Naive thymus-derived CD4-positive, alpha-beta T cell (primary cell): ENCODE data around the gene ZNF135. TPM values are rescaled to one million over a fixed set of nuclear protein-coding genes. Genes with fewer than 3 reads are reported as not detected.

Source experiments
- ATAC-seq: fragments of 150-1000 bp; cut with Tn5 transposase; 2 replicates; pipeline ENCODE4 v1.10.0; 2021; ENCODE audit warnings: mild to moderate bottlenecking, moderate library complexity
- CTCF ChIA-PET: fragments of 350-600 bp; sonication (Branson Sonifier 250); formaldehyde crosslinking; loops from one replicate; lab custom pipeline; 2021; ENCODE audit warnings: antibody characterized with exemption; lab: Charles Lee
- POLR2A ChIA-PET: fragments of 350-600 bp; sonication (Branson Sonifier 250); formaldehyde crosslinking; loops from one replicate; lab custom pipeline; 2021; ENCODE audit warnings: antibody characterized with exemption, inconsistent platforms; lab: Charles Lee
- DNase-seq, 9 donors: peaks; one replicate each; pipeline versions ENCODE4 v3.0.0 to v3.0.0-alpha.2; 2020 to 2022; ENCODE audit warnings: mixed read lengths in 1 of 9
- H3K27ac ChIP-seq: one replicate; pipeline ENCODE4 v1.7.0; 2013; ENCODE audit warnings: mild to moderate bottlenecking, low read depth, low read length, moderate library complexity
- H3K27me3 ChIP-seq, 2 donors: one replicate each; pipeline ENCODE4 v1.7.0; 2013; ENCODE audit warnings: low read length in 2 of 2, mild to moderate bottlenecking in 2 of 2, moderate library complexity in 2 of 2; ENCODE audit not compliant: control insufficient read depth in 2 of 2, insufficient read depth in 2 of 2
- H3K36me3 ChIP-seq, 3 experiments: 1 replicate in 2 of 3; 2 replicates in 1 of 3; pipeline ENCODE4 v1.7.0; 2013; ENCODE audit warnings: low read length in 3 of 3, mild to moderate bottlenecking in 3 of 3, moderate library complexity in 1 of 3; ENCODE audit not compliant: insufficient read depth in 3 of 3, control insufficient read depth in 2 of 3
- H3K4me1 ChIP-seq, 2 donors: one replicate each; pipeline ENCODE4 v1.7.0; 2013; ENCODE audit warnings: low read length in 2 of 2, mild to moderate bottlenecking in 2 of 2, moderate library complexity in 1 of 2; ENCODE audit not compliant: control insufficient read depth in 2 of 2, insufficient read depth in 2 of 2
- H3K4me3 ChIP-seq: 2 replicates; pipeline ENCODE4 v1.7.0; 2013; ENCODE audit warnings: mild to moderate bottlenecking, low read length
- H3K9me3 ChIP-seq, 3 experiments: 1 replicate in 2 of 3; 2 replicates in 1 of 3; pipeline ENCODE4 v1.7.0; 2013; ENCODE audit warnings: low read length in 3 of 3; ENCODE audit not compliant: control insufficient read depth in 2 of 3
- H3K27ac Mint-ChIP-seq, 9 donors: one replicate each; pipeline ENCODE4 v1.8.0; 2020 to 2022; ENCODE audit warnings: mixed read lengths in 9 of 9, mild to moderate bottlenecking in 8 of 9, moderate library complexity in 5 of 9, inconsistent platforms in 2 of 9
- H3K27me3 Mint-ChIP-seq, 5 donors: one replicate each; pipeline ENCODE4 v1.8.0; 2021 to 2022; ENCODE audit warnings: mixed read lengths in 5 of 5, mild to moderate bottlenecking in 1 of 5
- H3K36me3 Mint-ChIP-seq, 5 donors: one replicate each; pipeline ENCODE4 v1.8.0; 2020 to 2022; ENCODE audit warnings: mixed read lengths in 5 of 5, mild to moderate bottlenecking in 3 of 5, inconsistent platforms in 1 of 5
- H3K4me1 Mint-ChIP-seq, 7 donors: one replicate each; pipeline ENCODE4 v1.8.0; 2020 to 2022; ENCODE audit warnings: mixed read lengths in 7 of 7, mild to moderate bottlenecking in 3 of 7, inconsistent platforms in 1 of 7
- H3K4me3 Mint-ChIP-seq, 10 donors: one replicate each; pipeline ENCODE4 v1.8.0; 2020 to 2022; ENCODE audit warnings: mild to moderate bottlenecking in 10 of 10, mixed read lengths in 10 of 10, moderate library complexity in 6 of 10, inconsistent platforms in 2 of 10
- H3K9me3 Mint-ChIP-seq, 11 donors: one replicate each; pipeline ENCODE4 v1.8.0; 2020 to 2022; ENCODE audit warnings: mixed read lengths in 11 of 11, mild to moderate bottlenecking in 4 of 11, inconsistent platforms in 1 of 11, moderate library complexity in 1 of 11
- intact Hi-C, 2 donors: fragments of 100-400 bp; cut with micrococcal nuclease; formaldehyde crosslinking; loops; one replicate each; pipeline ENCODE4 v1.15.1; 2023
- polyA plus RNA-seq, 2 donors: library from polyadenylated mRNA; unstranded; fragments of 300-500 nt; fragmentation: Illumina TruSeq; gene quantifications; one replicate each; pipeline ENCODE4 v1.2.3, GENCODE V29; 2021
- total RNA-seq, 6 experiments: library from RNA in 5 of 6; stranded (reverse) in 5 of 6; gene quantifications; 1 replicate in 5 of 6; 2 replicates in 1 of 6; pipeline ENCODE4 v1.2.3 and lab custom pipeline; 2021 to 2026

Gene ZNF135
- total RNA-seq = 1 to 10 TPM in 4 of 5 experiments, under 1 TPM in 1; 0.07 to 2.9 (median 2.5) TPM
- polyA plus RNA-seq = 1 to 10 TPM; 1.8 to 3.3 TPM
- total RNA-seq (lab: John Stamatoyannopoulos, UW) = 0.67 reads per million

DNA sequence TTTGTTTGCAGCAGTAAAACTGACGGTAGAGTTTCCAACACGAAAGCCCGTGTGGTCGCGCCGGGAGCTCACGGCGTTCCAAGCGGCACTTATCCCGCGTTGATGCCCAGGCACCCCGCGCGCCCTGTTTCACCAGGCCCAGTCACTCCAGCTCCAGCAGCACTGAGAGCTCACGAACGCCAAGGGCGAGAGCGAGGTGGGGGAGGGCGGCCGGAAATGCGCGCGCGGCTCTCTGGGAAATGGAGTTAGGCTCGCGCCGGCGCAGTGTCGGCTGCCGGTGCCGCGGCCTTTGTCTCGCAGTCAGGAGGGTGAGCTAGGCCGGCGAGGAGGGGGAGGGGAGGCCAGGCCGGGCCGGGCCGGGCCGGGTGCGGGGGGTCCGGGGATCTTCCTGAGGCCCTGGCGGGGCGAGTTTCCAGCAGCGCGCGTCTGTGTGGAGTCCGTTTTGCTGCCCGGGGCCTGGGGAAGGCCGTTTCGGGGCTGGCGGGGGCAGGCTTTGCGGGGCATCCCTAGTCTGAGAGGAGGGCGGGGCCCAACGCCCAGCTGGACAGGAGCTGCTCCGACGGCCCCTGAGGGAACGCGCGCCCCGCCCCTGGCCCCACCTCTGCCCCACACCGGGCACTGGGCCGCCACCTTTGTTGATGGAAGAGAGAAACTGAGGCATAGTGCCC, at the start of gene ZNF135:
TSS of gene ZNF135 (plus strand) at position 280 of the 668 bp plus-strand sequence. CDS start 721 bp downstream, outside the sequence.
- no peaks in the 10 kb centered on the region for H3K27me3 ChIP-seq
- peaks cover 0 to 83% (median 0%) of the 10 kb centered on the region in 3 experiments for H3K9me3 ChIP-seq
- peak within 1 kb of the TSS; percentile 39 for H3K4me3 ChIP-seq
- peak in 8 of 9 donors; percentile 34 to 77 (median 57) for DNase-seq
- H3K4me3 Mint-ChIP-seq = peak within 1 kb of the TSS; percentile 33 to 91 (median 84)
- ChIA-PET POLR2A (interaction anchor here (0.6 to 0.9 kb wide), 2 partner anchors 56 to 332 kb away, joined by 4 to 7 read pairs; partner anchors contain the start of genes ZNF606 and ZNF671), CTCF (no interaction called here)
- peak within 1 kb of the TSS; percentile 73 for H3K27ac ChIP-seq
- peak within 1 kb of the TSS in 6 of 9 donors; percentile 68 to 88 (median 82) for H3K27ac Mint-ChIP-seq
- peaks cover 15 to 95% (median 56%) of the 10 kb centered on the region in 11 donors for H3K9me3 Mint-ChIP-seq
- no peaks in the 10 kb centered on the region for H3K4me1 ChIP-seq
- peaks cover 9 to 39% (median 32%) of the 10 kb centered on the region in 5 donors for H3K36me3 Mint-ChIP-seq
- H3K4me1 Mint-ChIP-seq = peaks cover 0 to 12% (median 6%) of the 10 kb centered on the region in 7 donors
- H3K36me3 ChIP-seq = peaks cover 0 to 9% (median 0%) of the 10 kb centered on the region in 3 experiments
- peaks cover 2 to 29% (median 19%) of the 10 kb centered on the region in 5 donors for H3K27me3 Mint-ChIP-seq
- intact Hi-C loops = loop anchor here in 1 of 2 donors (1.0 kb wide), 1 partner anchor 57 kb away; the partner anchor contains the start of gene ZNF606
- peak; percentile 91 for ATAC-seq

DNA sequence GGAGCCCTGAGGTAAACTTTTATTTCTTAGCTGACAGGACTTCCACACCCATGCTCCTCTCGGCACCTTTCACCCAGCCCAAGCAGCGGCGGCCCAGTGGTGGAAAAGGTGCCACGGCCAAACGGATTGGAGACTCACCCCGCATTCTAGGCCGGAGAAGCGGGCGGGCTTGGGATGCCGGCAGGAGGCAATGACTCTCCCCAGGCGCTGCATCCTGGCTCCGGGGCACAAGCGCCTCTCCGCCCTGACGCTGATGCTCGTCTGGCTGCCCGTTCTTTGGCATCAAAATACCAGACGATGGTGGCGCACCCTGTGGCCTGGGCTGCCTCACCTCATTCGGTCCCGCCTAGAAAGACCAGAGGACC, 49.8 kb upstream of the ZNF135 start:
- peaks cover 0 to 80% (median 28%) of the 10 kb centered on the region in 3 experiments for H3K9me3 ChIP-seq
- H3K27ac ChIP-seq = no peak overlapping the region
- intact Hi-C loops = loop anchor here in 1 of 2 donors (5.0 kb wide), 1 partner anchor 532 kb away; the partner anchor contains the start of gene ZNF772
- Mint-ChIP-seq H3K36me3 (peaks cover 20 to 45% (median 40%) of the 10 kb centered on the region in 5 donors), H3K27me3 (peaks cover 0 to 14% (median 4%) of the 10 kb centered on the region in 5 donors), H3K4me3 (peak overlapping the region in 4 of 10 donors; percentile 14 to 79 (median 62)), H3K4me1 (peaks cover 0 to 6% (median 4%) of the 10 kb centered on the region in 7 donors), H3K27ac (peak overlapping the region in 1 of 9 donors; percentile 29), H3K9me3 (peaks cover 7 to 94% (median 69%) of the 10 kb centered on the region in 11 donors)
- ATAC-seq = peak; percentile 3
- ChIA-PET CTCF (no interaction called here), POLR2A (no interaction called here)
- H3K4me3 ChIP-seq = peak overlapping the region; percentile 46
- no peak for DNase-seq
- H3K27me3 ChIP-seq = no peaks in the 10 kb centered on the region
- no peaks in the 10 kb centered on the region for H3K4me1 ChIP-seq
- peaks cover 0 to 18% (median 6%) of the 10 kb centered on the region in 3 experiments for H3K36me3 ChIP-seq

DNA sequence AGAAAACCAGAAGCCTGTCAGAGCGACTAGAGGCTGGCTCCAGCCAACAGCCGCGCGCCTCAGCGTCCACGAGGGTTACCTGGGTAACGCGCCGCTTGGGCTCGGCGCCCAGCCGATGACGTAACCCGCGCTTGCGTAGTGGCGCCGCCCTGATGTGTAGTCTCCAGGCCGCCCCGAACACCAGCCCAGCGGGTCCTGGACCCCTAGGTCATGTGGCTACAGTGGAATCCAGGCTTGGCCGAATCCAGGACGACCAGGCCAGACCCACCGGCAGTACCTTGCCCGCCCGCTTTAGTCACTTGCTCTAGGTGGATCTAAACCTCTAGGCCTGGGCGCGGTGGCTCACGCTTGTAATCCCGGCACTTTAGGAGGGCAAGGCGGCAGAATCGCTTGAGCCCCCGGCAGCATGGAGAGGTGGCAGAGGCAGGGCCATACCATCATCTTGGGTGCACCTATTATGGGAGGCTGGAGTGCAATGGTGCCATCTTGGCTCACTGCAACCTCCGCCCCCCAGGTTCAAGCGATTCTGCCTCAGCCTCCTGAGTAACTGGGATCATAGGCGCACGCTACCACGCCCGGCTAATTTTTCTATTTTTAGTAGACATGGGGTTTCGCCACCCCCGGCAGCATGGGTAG, 49.3 kb upstream of the ZNF135 start:
- Histone ChIP-seq H3K36me3 (peaks cover 0 to 13% (median 6%) of the 10 kb centered on the region in 3 experiments), H3K4me3 (peak overlapping the region; percentile 46), H3K27ac (peak overlapping the region; percentile 57), H3K27me3 (no peaks in the 10 kb centered on the region), H3K9me3 (peaks cover 0 to 75% (median 23%) of the 10 kb centered on the region in 3 experiments), H3K4me1 (no peaks in the 10 kb centered on the region)
- ATAC-seq (peak; percentile 92), DNase-seq (peak in 7 of 9 donors; percentile 26 to 67 (median 45))
- ChIA-PET POLR2A (no interaction called here), CTCF (no interaction called here)
- Mint-ChIP-seq H3K4me3 (peak overlapping the region in 7 of 10 donors; percentile 35 to 79 (median 57)), H3K9me3 (peaks cover 4 to 94% (median 64%) of the 10 kb centered on the region in 11 donors), H3K36me3 (peaks cover 15 to 40% (median 35%) of the 10 kb centered on the region in 5 donors), H3K27ac (peak overlapping the region in 5 of 9 donors; percentile 12 to 62 (median 25)), H3K4me1 (peaks cover 0 to 4% (median under 1%) of the 10 kb centered on the region in 7 donors), H3K27me3 (peaks cover 0 to 14% (median 4%) of the 10 kb centered on the region in 5 donors)
- intact Hi-C loops = loop anchor here in 1 of 2 donors (5.0 kb wide), 1 partner anchor 532 kb away; the partner anchor contains the start of gene ZNF772

DNA sequence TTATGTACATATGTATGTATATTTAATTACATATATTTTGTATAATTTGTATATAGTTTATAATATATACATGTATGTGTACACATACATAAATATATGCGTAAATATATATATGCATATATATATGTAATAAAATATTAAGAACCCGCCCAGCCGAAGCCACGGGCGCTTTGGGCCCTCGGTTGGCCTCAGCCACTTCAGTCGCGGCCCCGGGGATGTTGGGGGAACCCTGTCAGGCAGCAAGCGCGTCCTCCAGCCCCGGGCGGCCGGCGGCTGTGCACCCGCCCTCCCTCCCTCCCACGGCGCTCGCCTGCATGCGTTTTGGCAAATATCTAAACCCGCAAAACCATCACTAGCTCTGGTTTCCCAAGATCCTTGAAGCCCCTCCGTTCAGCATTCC, 48.6 kb upstream of the ZNF135 start:
- Histone ChIP-seq H3K4me3 (no peak overlapping the region), H3K27ac (no peak overlapping the region), H3K9me3 (peaks cover 0 to 68% (median 18%) of the 10 kb centered on the region in 3 experiments), H3K27me3 (no peaks in the 10 kb centered on the region), H3K36me3 (peaks cover 0 to 8% (median 6%) of the 10 kb centered on the region in 3 experiments), H3K4me1 (no peaks in the 10 kb centered on the region)
- Mint-ChIP-seq H3K27ac (peak overlapping the region in 1 of 9 donors; percentile 55), H3K4me3 (peak overlapping the region in 3 of 10 donors; percentile 22 to 72 (median 35)), H3K27me3 (peaks cover 0 to 14% (median 4%) of the 10 kb centered on the region in 5 donors), H3K36me3 (peaks cover 14 to 33% (median 28%) of the 10 kb centered on the region in 5 donors), H3K9me3 (peaks cover 4 to 94% (median 59%) of the 10 kb centered on the region in 11 donors), H3K4me1 (peaks cover 0 to 4% (median 0%) of the 10 kb centered on the region in 7 donors)
- POLR2A ChIA-PET = interaction anchor here (0.9 kb wide), 1 partner anchor 7 kb away, joined by 3 read pairs; no protein-coding TSS in a partner anchor
- no peak for DNase-seq
- ATAC-seq = no peak
- intact Hi-C loops = no loop called here
- CTCF ChIA-PET = no interaction called here

DNA sequence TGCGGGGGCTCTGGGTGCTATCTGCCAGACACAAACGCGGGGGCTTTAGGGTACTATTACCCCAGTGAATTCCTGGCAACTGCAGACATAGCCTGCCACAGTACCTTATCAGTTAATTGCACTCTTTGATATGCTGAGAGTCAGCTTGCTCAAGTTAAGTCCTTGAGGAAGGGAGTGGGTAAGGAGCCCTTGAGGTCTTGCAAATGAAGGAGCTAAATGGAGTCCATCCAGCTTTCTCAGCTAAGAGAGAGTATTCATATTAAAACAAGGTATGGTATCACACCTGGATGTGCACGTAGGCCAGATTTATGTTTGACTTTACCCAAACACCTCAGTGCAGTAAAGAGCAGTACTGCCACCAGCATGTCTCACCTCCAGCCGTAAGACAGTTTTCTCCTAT, 44.9 kb upstream of the ZNF135 start:
- peaks cover 0 to 18% (median 11%) of the 10 kb centered on the region in 5 donors for H3K27me3 Mint-ChIP-seq
- Histone ChIP-seq H3K27ac (no peak overlapping the region), H3K9me3 (peaks cover 0 to 43% (median 0%) of the 10 kb centered on the region in 3 experiments), H3K36me3 (no peaks in the 10 kb centered on the region), H3K4me3 (no peak overlapping the region), H3K4me1 (no peaks in the 10 kb centered on the region), H3K27me3 (no peaks in the 10 kb centered on the region)
- ChIA-PET CTCF (no interaction called here), POLR2A (no interaction called here)
- DNase-seq (no peak), ATAC-seq (no peak)
- H3K9me3 Mint-ChIP-seq = peaks cover 7 to 89% (median 42%) of the 10 kb centered on the region in 11 donors
- peaks cover 0 to 2% (median 0%) of the 10 kb centered on the region in 7 donors for H3K4me1 Mint-ChIP-seq
- H3K27ac Mint-ChIP-seq = no peak overlapping the region
- no peak overlapping the region for H3K4me3 Mint-ChIP-seq
- intact Hi-C loops = no loop called here
- H3K36me3 Mint-ChIP-seq = peaks cover under 1 to 16% (median 4%) of the 10 kb centered on the region in 5 donors

DNA sequence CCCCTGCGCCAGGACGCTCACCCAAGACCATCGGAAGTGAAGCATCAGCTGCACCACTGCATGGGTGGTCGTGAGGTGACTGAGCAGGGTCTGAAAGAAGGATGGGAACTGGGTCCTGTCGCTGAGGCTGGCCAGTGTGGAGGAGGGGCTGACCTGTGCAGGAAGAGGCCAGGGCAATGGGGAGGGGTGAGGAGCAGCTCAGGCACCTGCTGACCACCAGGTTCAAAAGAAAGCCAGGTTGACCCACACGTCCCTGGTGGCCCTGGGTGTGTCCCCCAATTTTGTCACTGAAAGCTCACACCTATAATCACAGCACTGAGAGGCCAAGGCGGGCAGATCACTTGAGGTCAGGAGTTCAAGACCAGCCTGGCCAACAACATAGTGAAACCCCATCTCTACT, 39.0 kb upstream of the ZNF135 start:
- intact Hi-C loops = no loop called here
- ChIA-PET POLR2A (no interaction called here), CTCF (no interaction called here)
- Histone ChIP-seq H3K27me3 (no peaks in the 10 kb centered on the region), H3K36me3 (no peaks in the 10 kb centered on the region), H3K9me3 (peaks cover 0 to 19% (median 0%) of the 10 kb centered on the region in 3 experiments), H3K27ac (no peak overlapping the region), H3K4me1 (no peaks in the 10 kb centered on the region), H3K4me3 (no peak overlapping the region)
- Mint-ChIP-seq H3K36me3 (peaks cover 0 to 21% (median 7%) of the 10 kb centered on the region in 5 donors), H3K4me3 (no peak overlapping the region), H3K27me3 (peaks cover 0 to 7% (median 4%) of the 10 kb centered on the region in 5 donors), H3K9me3 (peaks cover 5 to 81% (median 33%) of the 10 kb centered on the region in 11 donors), H3K4me1 (no peaks in the 10 kb centered on the region), H3K27ac (no peak overlapping the region)
- ATAC-seq (no peak), DNase-seq (no peak)
